ENCODE results near the gene ATP6V0D1. TPM values are rescaled to one million over a fixed set of nuclear protein-coding genes. Genes with fewer than 3 reads are reported as not detected.

ATP6V0D1 gene
- total RNA-seq, 2 experiments from 2014 or later: 42.1 to 58.3 TPM

DNA sequence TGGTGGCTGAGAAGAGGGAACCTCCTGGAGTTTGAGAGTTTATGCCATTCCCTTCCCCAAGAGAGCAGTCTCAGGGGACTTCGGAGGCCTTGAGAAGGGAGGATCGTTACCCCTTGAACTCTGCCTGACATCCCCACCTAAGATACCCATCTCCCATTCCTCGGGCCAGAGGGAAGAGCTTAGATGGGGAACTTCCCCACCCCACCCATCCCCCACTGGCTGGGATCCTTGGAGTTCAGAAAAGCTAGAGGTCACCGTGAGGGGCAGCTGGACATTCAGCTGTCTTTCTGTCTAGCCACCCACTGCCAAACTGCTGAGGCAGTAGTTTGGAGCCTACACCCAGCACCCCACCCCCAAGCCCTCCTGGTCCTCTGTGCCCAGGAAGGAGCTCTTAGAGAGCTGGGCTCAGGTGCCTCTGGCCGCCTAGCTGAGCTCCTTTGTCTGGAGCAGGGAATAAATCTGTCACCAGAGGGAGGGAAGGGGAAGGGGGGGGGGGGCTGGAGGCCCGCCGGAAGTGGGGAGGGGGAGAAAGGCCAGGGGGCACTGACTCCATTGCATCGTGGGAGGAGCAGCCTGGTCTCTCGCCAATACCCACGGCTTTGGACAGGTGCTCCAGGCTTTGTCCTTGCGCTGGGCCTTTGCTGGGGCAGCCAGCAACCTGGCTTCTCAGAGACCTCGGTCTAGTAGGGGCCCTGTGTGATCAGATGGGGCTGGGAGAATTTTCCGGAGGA lies 49.0 kb downstream of the ATP6V0D1 start:
- H3K27ac Mint-ChIP-seq: no peak overlapping the region
- DNase-seq (no peak), ATAC-seq (no peak)
- H3K9me3 Mint-ChIP-seq (ENCODE audit: low read depth): no peaks in the 10 kb centered on the region
- H3K4me1 Mint-ChIP-seq: peaks cover 7% of the 10 kb centered on the region
- CTCF ChIA-PET: interaction anchor here (0.7 to 1.8 kb wide), 3 partner anchors 10 to 12 kb away, joined by 3 to 4 read pairs (median 3); no protein-coding TSS in a partner anchor
- peaks cover 40% of the 10 kb centered on the region for H3K27me3 Mint-ChIP-seq
- H3K36me3 Mint-ChIP-seq: no peaks in the 10 kb centered on the region
- peak overlapping the region; percentile 17 for H3K4me3 Mint-ChIP-seq

DNA sequence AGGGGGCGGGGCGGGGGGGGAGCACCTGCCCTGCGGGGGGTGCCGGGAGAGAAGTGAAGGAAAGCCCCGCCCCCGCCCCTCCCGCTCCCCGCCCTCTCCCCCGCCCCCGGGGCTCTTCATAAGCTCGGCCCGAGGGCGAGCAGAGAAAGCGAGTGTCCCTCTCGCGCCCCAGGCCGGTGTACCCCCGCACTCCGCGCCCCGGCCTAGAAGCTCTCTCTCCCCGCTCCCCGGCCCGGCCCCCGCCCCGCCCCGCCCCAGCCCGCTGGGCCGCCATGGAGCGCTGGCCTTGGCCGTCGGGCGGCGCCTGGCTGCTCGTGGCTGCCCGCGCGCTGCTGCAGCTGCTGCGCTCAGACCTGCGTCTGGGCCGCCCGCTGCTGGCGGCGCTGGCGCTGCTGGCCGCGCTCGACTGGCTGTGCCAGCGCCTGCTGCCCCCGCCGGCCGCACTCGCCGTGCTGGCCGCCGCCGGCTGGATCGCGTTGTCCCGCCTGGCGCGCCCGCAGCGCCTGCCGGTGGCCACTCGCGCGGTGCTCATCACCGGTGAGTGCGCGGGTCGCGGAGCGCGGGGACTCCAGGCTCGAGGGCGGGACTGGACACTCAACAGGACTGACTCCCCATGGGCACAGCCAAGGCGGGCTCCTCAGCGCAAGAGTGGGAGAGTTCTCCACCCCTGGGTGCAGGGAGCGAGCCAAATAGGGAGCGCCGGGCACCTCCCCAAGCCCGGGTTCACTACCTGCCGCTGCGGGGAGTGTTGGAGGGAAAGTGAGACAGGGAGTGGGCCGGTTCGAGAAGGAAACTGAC lies 49.8 kb downstream of the ATP6V0D1 start, which contains the start of gene HSD11B2:
Gene HSD11B2 (plus strand): TSS at position 145 of the 798 bp plus-strand sequence. CDS start 128 bp downstream, at position 273.
- DNase-seq: no peak
- H3K27ac Mint-ChIP-seq: no peak within 1 kb of the TSS
- H3K27me3 Mint-ChIP-seq: peaks cover 46% of the 10 kb centered on the region
- H3K36me3 Mint-ChIP-seq: no peaks in the 10 kb centered on the region
- H3K9me3 Mint-ChIP-seq (ENCODE audit: low read depth): no peaks in the 10 kb centered on the region
- ATAC-seq: peak; percentile 59
- CTCF ChIA-PET: interaction anchor here (0.7 to 1.8 kb wide), 5 partner anchors 10 to 90 kb away, joined by 3 to 4 read pairs (median 3); partner anchors contain the start of gene ZDHHC1
- peaks cover 7% of the 10 kb centered on the region for H3K4me1 Mint-ChIP-seq
- H3K4me3 Mint-ChIP-seq: peak within 1 kb of the TSS; percentile 54

DNA sequence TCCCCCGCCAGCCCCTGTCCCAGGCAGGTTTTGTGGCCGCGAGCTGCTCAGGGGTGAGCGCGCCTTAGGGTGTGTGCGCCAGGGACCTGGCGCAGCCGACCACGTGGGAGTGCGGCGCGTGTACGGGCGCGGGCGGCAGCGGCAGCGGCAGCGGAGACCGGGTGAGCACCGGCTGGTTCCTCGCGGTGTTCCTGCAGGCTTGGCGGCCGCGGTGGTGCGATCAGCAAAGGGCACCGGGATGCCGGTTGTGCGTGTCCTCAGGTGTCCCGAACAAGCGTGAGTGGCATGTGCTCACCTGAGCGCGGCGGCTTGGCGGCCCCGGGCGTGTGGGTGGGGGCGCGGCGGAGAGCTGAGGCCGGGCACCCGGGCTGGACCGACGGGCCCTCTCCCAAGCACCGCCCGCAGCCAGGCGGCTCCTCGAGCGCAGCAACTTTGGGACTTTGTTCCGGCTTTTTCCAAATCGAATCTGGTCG lies 50.4 kb downstream of the ATP6V0D1 start:
- H3K27ac Mint-ChIP-seq: no peak overlapping the region
- CTCF ChIA-PET: interaction anchor here (0.7 to 1.8 kb wide), 3 partner anchors 13 to 90 kb away, joined by 3 to 4 read pairs (median 3); partner anchors contain the start of gene ZDHHC1
- peaks cover 49% of the 10 kb centered on the region for H3K27me3 Mint-ChIP-seq
- peak overlapping the region; percentile 54 for H3K4me3 Mint-ChIP-seq
- no peaks in the 10 kb centered on the region for H3K9me3 Mint-ChIP-seq (ENCODE audit: low read depth)
- peaks cover 7% of the 10 kb centered on the region for H3K4me1 Mint-ChIP-seq
- no peaks in the 10 kb centered on the region for H3K36me3 Mint-ChIP-seq
- ATAC-seq (peak; percentile 52), DNase-seq (no peak)

DNA sequence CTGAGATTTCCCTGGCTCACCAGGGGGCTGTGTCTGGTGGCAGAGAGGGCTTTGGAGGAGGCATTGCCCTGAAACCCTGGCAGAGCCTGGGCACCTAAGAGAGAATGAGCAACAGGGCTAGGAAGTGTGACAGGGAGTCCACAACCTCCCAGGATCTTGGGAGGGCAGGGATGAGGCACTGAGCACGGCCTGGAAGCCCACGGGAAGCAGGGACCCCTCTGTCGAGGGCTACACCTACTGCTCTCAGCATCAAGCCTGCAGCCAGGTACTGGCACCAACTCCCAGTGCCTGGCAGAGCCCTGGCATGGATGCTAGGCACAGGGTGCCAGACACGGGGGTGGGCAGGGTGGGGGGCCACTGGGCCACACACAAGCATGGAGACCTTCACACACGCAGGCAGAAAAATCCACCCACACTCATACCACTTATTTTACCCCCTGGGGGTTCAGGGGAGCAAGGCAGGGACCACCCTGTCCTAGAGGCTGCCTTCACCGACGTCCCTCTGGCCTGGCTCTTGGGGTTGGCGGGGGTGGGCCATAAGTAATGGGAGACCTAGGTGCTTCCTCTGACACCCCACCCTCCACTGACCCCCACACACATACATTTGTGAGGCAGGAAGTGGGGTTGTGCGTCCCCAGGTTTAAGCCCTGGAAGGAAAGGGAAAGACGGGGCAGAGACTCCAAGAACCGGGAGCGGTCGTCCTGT lies 51.0 kb downstream of the ATP6V0D1 start:
- no peak overlapping the region for H3K27ac Mint-ChIP-seq
- peaks cover 7% of the 10 kb centered on the region for H3K4me1 Mint-ChIP-seq
- H3K36me3 Mint-ChIP-seq: no peaks in the 10 kb centered on the region
- no peaks in the 10 kb centered on the region for H3K9me3 Mint-ChIP-seq (ENCODE audit: low read depth)
- H3K27me3 Mint-ChIP-seq: peaks cover 55% of the 10 kb centered on the region
- DNase-seq: no peak
- ATAC-seq: no peak
- H3K4me3 Mint-ChIP-seq: peak overlapping the region; percentile 54
- CTCF ChIA-PET: interaction anchor here (0.7 to 6.6 kb wide), 5 partner anchors 13 to 91 kb away, joined by 3 to 139 read pairs (median 19); partner anchors contain the start of gene ZDHHC1

DNA sequence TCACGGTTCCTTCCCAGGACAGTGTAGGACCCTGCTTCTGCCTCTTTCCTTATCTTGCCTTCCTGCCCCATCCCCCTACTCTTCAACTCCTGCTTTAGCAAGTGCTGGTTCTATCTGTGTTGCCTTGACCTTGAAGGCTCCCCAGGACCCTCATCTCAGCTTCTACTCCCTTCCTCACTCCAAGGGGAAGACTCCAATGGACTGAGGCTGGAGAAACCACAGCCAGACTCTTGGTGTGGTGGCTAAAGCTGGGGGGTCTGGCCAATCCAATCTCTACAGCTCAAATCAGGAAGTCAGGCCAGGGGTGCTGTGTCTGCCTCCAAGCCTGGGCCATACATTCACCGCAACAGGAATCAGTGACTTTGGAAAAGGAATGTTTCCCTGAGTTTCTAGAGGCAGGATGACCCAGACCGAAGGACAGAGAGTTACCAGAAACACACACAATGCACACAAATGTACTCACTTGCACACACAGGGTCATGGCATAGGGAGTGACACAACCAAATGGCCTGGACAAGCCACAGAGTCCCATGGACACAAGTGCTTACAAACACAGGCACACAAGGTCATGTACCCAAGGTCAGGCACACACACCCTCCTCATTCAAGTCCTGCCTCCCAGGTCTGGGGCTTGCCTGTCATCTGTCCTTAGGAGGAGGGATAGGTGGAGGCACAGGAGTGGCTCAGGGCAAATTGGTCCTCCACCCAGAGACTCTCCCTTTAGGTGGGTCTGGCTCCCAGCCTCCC lies 51.7 kb downstream of the ATP6V0D1 start:
- no peak overlapping the region for H3K27ac Mint-ChIP-seq
- no peak for ATAC-seq
- CTCF ChIA-PET: interaction anchor here (0.8 to 6.6 kb wide), 11 partner anchors 16 to 476 kb away, joined by 3 to 139 read pairs (median 8); no protein-coding TSS in a partner anchor
- H3K9me3 Mint-ChIP-seq (ENCODE audit: low read depth): no peaks in the 10 kb centered on the region
- peaks cover 61% of the 10 kb centered on the region for H3K27me3 Mint-ChIP-seq
- DNase-seq: no peak
- no peak overlapping the region for H3K4me3 Mint-ChIP-seq
- H3K36me3 Mint-ChIP-seq: no peaks in the 10 kb centered on the region
- H3K4me1 Mint-ChIP-seq: peaks cover 7% of the 10 kb centered on the region

DNA sequence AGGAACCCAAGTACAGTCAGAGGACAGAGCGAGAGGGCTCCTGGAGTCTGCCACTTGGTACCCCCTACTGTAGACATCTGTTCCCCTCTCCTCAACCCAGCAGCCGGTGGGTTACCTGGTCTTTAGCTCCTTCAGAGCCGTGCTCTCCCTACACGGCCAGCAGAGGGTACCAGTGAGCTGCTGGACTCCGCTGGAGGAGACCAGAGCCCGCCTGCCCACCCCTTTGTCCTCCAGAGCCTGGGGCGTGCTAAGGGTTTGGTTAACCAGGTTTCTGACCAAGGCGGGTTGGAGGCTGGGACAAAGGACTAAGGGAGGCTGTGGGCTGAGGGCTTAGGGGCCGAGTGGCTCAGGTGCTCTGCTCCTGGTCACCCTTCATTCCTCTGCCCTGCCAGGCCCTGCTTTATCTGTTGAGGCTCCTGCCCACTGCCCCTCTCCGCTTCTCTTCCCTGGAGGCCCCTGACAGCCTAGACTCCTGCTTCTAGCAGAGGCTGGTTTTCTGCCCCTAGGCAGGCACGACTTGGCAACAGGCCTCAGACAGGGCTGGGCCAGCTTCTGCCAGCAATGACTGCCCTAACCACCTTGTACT lies 52.7 kb downstream of the ATP6V0D1 start:
- no peak overlapping the region for H3K27ac Mint-ChIP-seq
- no peaks in the 10 kb centered on the region for H3K36me3 Mint-ChIP-seq

DNA sequence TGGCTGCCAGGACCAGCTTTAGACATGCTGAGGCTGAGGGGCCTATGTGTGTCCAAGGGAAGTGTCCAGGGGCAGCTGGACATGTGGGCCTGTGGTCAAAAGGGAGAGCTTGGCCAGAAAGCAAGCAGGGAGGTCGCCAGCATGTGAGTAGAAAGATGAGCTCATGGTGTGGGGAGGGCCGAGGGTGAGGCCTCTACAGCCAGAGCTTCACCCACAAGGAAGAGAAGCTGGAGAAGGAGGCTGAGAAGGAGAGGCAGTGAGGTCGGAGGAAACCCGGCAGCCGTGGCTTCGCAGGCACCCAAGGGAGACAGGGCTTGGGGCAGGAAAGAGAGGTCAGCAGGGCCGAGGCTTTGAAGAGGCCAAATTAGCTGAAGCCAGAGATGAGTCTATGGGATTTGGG lies 54.0 kb downstream of the ATP6V0D1 start:
- no peaks in the 10 kb centered on the region for H3K36me3 Mint-ChIP-seq
- no peak for ATAC-seq
- no peaks in the 10 kb centered on the region for H3K9me3 Mint-ChIP-seq (ENCODE audit: low read depth)
- H3K27me3 Mint-ChIP-seq: peaks cover 71% of the 10 kb centered on the region
- no peak overlapping the region for H3K27ac Mint-ChIP-seq
- DNase-seq: no peak
- H3K4me1 Mint-ChIP-seq: peaks cover 7% of the 10 kb centered on the region
- CTCF ChIA-PET: interaction anchor here (1.0 to 6.6 kb wide), 15 partner anchors 10 to 473 kb away, joined by 3 to 139 read pairs (median 6); partner anchors contain the start of genes ATP6V0D1 and ZDHHC1
- no peak overlapping the region for H3K4me3 Mint-ChIP-seq

More for the DNA sequence above, 52.7 kb downstream of the ATP6V0D1 start:
- DNase-seq (peak; percentile 71), ATAC-seq (peak; percentile 72)
- Mint-ChIP-seq H3K9me3 (ENCODE audit: low read depth) (no peaks in the 10 kb centered on the region), H3K4me3 (no peak overlapping the region), H3K4me1 (peaks cover 7% of the 10 kb centered on the region), H3K27me3 (peaks cover 68% of the 10 kb centered on the region)
- CTCF ChIA-PET: interaction anchor here (0.5 to 6.6 kb wide), 31 partner anchors 8 to 475 kb away, joined by 3 to 139 read pairs (median 4); partner anchors contain the start of genes ATP6V0D1, TMEM208, TPPP3 and ZDHHC1

DNA sequence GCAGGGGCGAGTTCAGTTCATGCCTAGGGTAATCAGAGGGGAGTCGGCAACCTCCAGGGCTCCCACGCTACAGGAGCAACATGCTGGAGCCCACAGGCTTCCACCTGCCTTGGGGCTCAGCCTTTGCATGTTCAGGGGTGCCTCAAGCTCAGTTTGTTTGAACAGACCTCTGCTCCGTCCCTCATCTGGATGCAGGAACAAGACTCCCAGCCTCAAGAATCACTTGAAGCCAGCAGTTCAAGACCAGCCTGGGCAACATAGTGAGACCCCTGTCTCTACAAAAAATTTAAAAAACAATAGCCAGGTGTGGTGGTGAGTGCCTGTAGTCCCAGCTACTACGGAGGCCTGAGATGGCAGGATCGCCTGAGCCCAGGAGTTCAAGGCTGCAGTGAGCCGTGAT lies 54.9 kb downstream of the ATP6V0D1 start:
- H3K9me3 Mint-ChIP-seq (ENCODE audit: low read depth): no peaks in the 10 kb centered on the region
- peaks cover 4% of the 10 kb centered on the region for H3K4me1 Mint-ChIP-seq
- CTCF ChIA-PET: interaction anchor here (1.0 to 6.6 kb wide), 6 partner anchors 9 to 53 kb away, joined by 3 to 139 read pairs (median 6); partner anchors contain the start of gene ZDHHC1
- ATAC-seq (no peak), DNase-seq (no peak)
- no peak overlapping the region for H3K27ac Mint-ChIP-seq
- no peaks in the 10 kb centered on the region for H3K36me3 Mint-ChIP-seq
- H3K27me3 Mint-ChIP-seq: peaks cover 65% of the 10 kb centered on the region
- H3K4me3 Mint-ChIP-seq: no peak overlapping the region

DNA sequence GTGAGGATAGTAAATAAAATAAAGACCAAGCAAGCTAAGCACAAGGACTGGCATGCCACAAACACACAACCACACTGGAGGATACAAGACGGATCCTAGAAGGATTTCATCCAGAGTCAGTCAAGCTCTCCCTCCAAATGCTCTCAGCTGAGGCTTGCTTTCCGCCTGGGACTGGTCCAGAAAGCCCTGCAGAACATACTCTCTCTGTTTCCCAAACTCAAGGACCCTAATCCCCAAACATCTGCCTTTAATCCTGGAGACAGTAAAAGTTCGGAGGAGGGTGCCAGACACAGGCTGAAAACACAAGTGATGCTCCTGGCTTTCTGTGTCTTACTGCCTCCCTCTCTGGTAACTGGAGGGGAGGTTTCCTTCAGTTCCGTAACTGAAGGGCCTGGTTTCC lies 55.4 kb downstream of the ATP6V0D1 start:
- ATAC-seq: no peak
- DNase-seq: no peak
- Mint-ChIP-seq H3K36me3 (no peaks in the 10 kb centered on the region), H3K27me3 (peaks cover 64% of the 10 kb centered on the region), H3K4me1 (peaks cover 4% of the 10 kb centered on the region), H3K4me3 (no peak overlapping the region), H3K9me3 (ENCODE audit: low read depth) (no peaks in the 10 kb centered on the region), H3K27ac (no peak overlapping the region)
- CTCF ChIA-PET: interaction anchor here (1.0 to 6.6 kb wide), 6 partner anchors 8 to 54 kb away, joined by 3 to 139 read pairs (median 6); partner anchors contain the start of gene ZDHHC1

DNA sequence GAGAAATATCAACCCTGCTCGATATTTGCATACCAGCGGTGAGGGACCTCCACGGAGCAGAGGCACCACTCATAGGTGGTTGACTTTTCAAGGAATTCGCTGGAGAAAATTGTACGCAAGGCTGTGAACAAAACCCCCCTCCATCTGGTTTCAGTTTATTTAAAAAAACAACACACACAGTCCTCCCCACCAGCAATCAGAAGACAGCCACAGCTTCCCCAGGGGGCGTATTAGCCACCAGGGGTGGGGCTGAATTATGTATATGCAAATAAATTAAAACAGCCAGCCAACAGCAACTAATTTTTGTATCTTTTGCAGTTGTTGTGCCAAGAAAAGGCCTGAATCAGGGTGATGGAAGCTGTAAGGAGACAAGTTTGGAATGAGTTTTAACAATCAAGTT lies 55.9 kb downstream of the ATP6V0D1 start:
- CTCF ChIA-PET: interaction anchor here (1.4 to 6.6 kb wide), 5 partner anchors 8 to 40 kb away, joined by 4 to 139 read pairs (median 7); partner anchors contain the start of gene ZDHHC1
- H3K27ac Mint-ChIP-seq: no peak overlapping the region
- H3K27me3 Mint-ChIP-seq: peaks cover 59% of the 10 kb centered on the region
- no peaks in the 10 kb centered on the region for H3K9me3 Mint-ChIP-seq (ENCODE audit: low read depth)
- no peak overlapping the region for H3K4me3 Mint-ChIP-seq
- no peaks in the 10 kb centered on the region for H3K4me1 Mint-ChIP-seq
- ATAC-seq (no peak), DNase-seq (no peak)
- H3K36me3 Mint-ChIP-seq: no peaks in the 10 kb centered on the region

DNA sequence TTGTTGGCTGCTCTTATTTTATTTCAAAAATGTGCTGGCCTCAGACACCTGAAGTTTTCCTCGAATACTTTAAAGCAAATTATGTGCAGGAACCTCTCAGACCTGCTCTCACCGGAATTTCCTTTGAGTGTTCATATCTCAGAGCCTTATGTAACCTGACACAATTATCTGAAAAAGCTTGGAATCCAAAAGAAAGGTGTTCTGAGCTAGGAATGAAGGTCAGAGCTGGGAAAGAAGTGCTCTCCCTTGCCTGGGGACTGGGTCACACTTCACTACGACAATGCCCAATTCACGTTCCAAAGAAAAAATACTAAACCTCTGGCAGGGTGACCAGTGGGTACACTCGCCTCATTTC lies 56.7 kb downstream of the ATP6V0D1 start:
- Mint-ChIP-seq H3K4me3 (no peak overlapping the region), H3K4me1 (no peaks in the 10 kb centered on the region), H3K27me3 (peaks cover 59% of the 10 kb centered on the region), H3K36me3 (no peaks in the 10 kb centered on the region), H3K27ac (no peak overlapping the region), H3K9me3 (ENCODE audit: low read depth) (no peaks in the 10 kb centered on the region)
- DNase-seq: no peak
- CTCF ChIA-PET: interaction anchor here (1.4 to 6.6 kb wide), 4 partner anchors 10 to 41 kb away, joined by 4 to 139 read pairs (median 38); no protein-coding TSS in a partner anchor
- no peak for ATAC-seq

Measured in activated CD8-positive, alpha-beta memory T cell treated with anti-CD3 and anti-CD28 coated beads, Interleukin-2, amount 10 ng/mL, durations not matched to agents 7 days and 5 days (primary cell).